IMR-90 (cell line): Measurements from ENCODE around the gene TOR2A. TPM values are rescaled to one million over a fixed set of nuclear protein-coding genes. Genes with fewer than 3 reads are reported as not detected.
A peak's percentile ranks its signal among the peaks of the same experiment; 100 is the strongest.

ENCODE experiments used
- ATAC-seq: fragments of 200-7000 bp; cut with Tn5 transposase; 2 replicates; pipeline ENCODE4 v1.9.1; 2020; ENCODE audit warnings: low read depth, mild to moderate bottlenecking, moderate library complexity
- BruUV-seq: library from RNA; stranded (reverse); fragments of 400-500 nt; replicated peaks from 2 replicates; lab custom pipeline; 2021; lab: Mats Ljungman, UMichigan
- CTCF ChIA-PET: fragments of 300-600 bp; formaldehyde crosslinking; extraction: SDS; loops from one replicate; lab custom pipeline; 2021; ENCODE audit warnings: antibody characterized with exemption; lab: Yijun Ruan, JAX
- POLR2A ChIA-PET: fragments of 300-600 bp; sonication (Branson Sonifier 250); formaldehyde crosslinking; loops from one replicate; lab custom pipeline; 2022; ENCODE audit warnings: antibody characterized with exemption; ENCODE audit not compliant: unreplicated experiment; lab: Charles Lee
- DNase-seq: peaks from one replicate; pipeline ENCODE4 v3.0.0; 2013
- H2AFZ ChIP-seq: replicated peaks from 2 replicates; pipeline ENCODE3; 2013; ENCODE audit warnings: low read length, mild to moderate bottlenecking; ENCODE audit not compliant: poor library complexity
- H2AK5ac ChIP-seq: 2 replicates; pipeline ENCODE4 v1.6.1; 2013; ENCODE audit warnings: low read depth, low read length, inconsistent platforms
- H2AK9ac ChIP-seq: replicated peaks from 2 replicates; pipeline ENCODE3; 2013; ENCODE audit warnings: mild to moderate bottlenecking, low read depth, low read length, moderate library complexity; ENCODE audit not compliant: poor library complexity
- H2BK120ac ChIP-seq: 2 replicates; pipeline ENCODE4 v1.6.1; 2013; ENCODE audit warnings: low read depth, low read length, inconsistent platforms
- H2BK15ac ChIP-seq: 3 replicates; pipeline ENCODE4 v1.6.1; 2013; ENCODE audit warnings: low read depth, low read length, inconsistent platforms
- H2BK20ac ChIP-seq: 2 replicates; pipeline ENCODE4 v1.6.1; 2013; ENCODE audit warnings: low read depth, mild to moderate bottlenecking, inconsistent platforms, low read length, moderate library complexity
- H2BK5ac ChIP-seq: 2 replicates; pipeline ENCODE4 v1.6.1; 2013; ENCODE audit warnings: mild to moderate bottlenecking, low read depth, low read length, inconsistent platforms; ENCODE audit not compliant: poor library complexity, severe bottlenecking
- H3K14ac ChIP-seq: replicated peaks from 2 replicates; pipeline ENCODE4 v1.6.1; 2013; ENCODE audit warnings: low read depth, low read length, inconsistent platforms
- H3K18ac ChIP-seq: 2 replicates; pipeline ENCODE4 v1.6.1; 2013; ENCODE audit warnings: low read depth, low read length, control low read depth
- H3K23ac ChIP-seq: 2 replicates; pipeline ENCODE4 v1.6.1; 2013; ENCODE audit warnings: low read depth, low read length, inconsistent platforms
- H3K27ac ChIP-seq: 2 replicates; pipeline ENCODE4 v1.5.1; 2013; ENCODE audit warnings: mild to moderate bottlenecking, control low read depth, low read length; ENCODE audit not compliant: insufficient read depth
- H3K27me3 ChIP-seq: 2 replicates; pipeline ENCODE4 v1.6.1; 2013; ENCODE audit warnings: low read length; ENCODE audit not compliant: control insufficient read depth, insufficient read depth
- H3K36me3 ChIP-seq: 2 replicates; pipeline ENCODE4 v1.6.1; 2013; ENCODE audit warnings: low read length, mixed read lengths; ENCODE audit not compliant: control insufficient read depth, insufficient read depth
- H3K4ac ChIP-seq: 2 replicates; pipeline ENCODE4 v1.6.1; 2013; ENCODE audit warnings: low read depth, low read length, inconsistent platforms
- H3K4me1 ChIP-seq: 2 replicates; pipeline ENCODE4 v1.6.1; 2013; ENCODE audit warnings: low read length, mixed read lengths; ENCODE audit not compliant: control insufficient read depth, insufficient read depth
- H3K4me2 ChIP-seq: 2 replicates; pipeline ENCODE4 v1.6.1; 2013; ENCODE audit warnings: low read depth, mild to moderate bottlenecking, control low read depth, low read length, moderate library complexity
- H3K4me3 ChIP-seq: 2 replicates; pipeline ENCODE4 v1.5.1; 2013; ENCODE audit warnings: low read depth, mild to moderate bottlenecking, control low read depth, low read length, moderate library complexity; ENCODE audit not compliant: insufficient read depth
- H3K56ac ChIP-seq: 2 replicates; pipeline ENCODE4 v1.6.1; 2013; ENCODE audit warnings: low read length, inconsistent platforms; ENCODE audit not compliant: insufficient read depth; ENCODE audit errors: extremely low read depth
- H3K79me1 ChIP-seq, 2 experiments: 2 replicates each; pipeline ENCODE4 v1.6.1; 2013; ENCODE audit warnings: low read length in 2 of 2, inconsistent platforms in 1 of 2, low read depth in 1 of 2
- H3K9ac ChIP-seq: 2 replicates; pipeline ENCODE4 v1.6.1; 2013; ENCODE audit warnings: low read depth, low read length, control low read depth
- H3K9me1 ChIP-seq: 2 replicates; pipeline ENCODE4 v1.6.1; 2013; ENCODE audit warnings: low read length, inconsistent platforms; ENCODE audit not compliant: insufficient read depth
- H3K9me3 ChIP-seq: 2 replicates; pipeline ENCODE4 v1.6.1; 2013; ENCODE audit warnings: low read length; ENCODE audit not compliant: control insufficient read depth, insufficient read depth
- H4K20me1 ChIP-seq: 2 replicates; pipeline ENCODE4 v1.6.1; 2013; ENCODE audit warnings: low read length, inconsistent platforms; ENCODE audit not compliant: insufficient read depth
- H4K5ac ChIP-seq: 2 replicates; pipeline ENCODE4 v1.6.1; 2013; ENCODE audit warnings: mild to moderate bottlenecking, low read depth, low read length, control low read depth
- H4K8ac ChIP-seq, 2 experiments: 2 replicates each; pipeline ENCODE4 v1.6.1; 2013; ENCODE audit warnings: low read depth in 2 of 2, low read length in 2 of 2, control low read depth in 1 of 2, inconsistent platforms in 1 of 2
- H4K91ac ChIP-seq: 2 replicates; pipeline ENCODE4 v1.6.1; 2013; ENCODE audit warnings: low read depth, low read length, inconsistent platforms; ENCODE audit not compliant: insufficient read depth
- CEBPB ChIP-seq: IDR thresholded peaks from 2 replicates; pipeline ENCODE4 v1.6.1; 2012; ENCODE audit warnings: low read depth, low read length, improper control_type of control experiment
- CHD1 ChIP-seq: IDR thresholded peaks from 2 replicates; pipeline ENCODE4 v1.6.1; 2012; ENCODE audit warnings: low read depth, low read length, improper control_type of control experiment
- MAFK ChIP-seq: IDR thresholded peaks from 2 replicates; pipeline ENCODE4 v1.6.1; 2012; ENCODE audit warnings: low read depth, low read length, improper control_type of control experiment
- MAZ ChIP-seq: IDR thresholded peaks from 2 replicates; pipeline ENCODE4 v1.6.1; 2012; ENCODE audit warnings: low read depth, mild to moderate bottlenecking, low read length, improper control_type of control experiment, moderate library complexity, borderline replicate concordance
- MXI1 ChIP-seq: IDR thresholded peaks from 2 replicates; pipeline ENCODE4 v1.6.1; 2012; ENCODE audit warnings: low read depth, mild to moderate bottlenecking, low read length, moderate library complexity, borderline replicate concordance
- POLR2A ChIP-seq: IDR thresholded peaks from 2 replicates; pipeline ENCODE4 v1.6.1; 2012; ENCODE audit warnings: mild to moderate bottlenecking, low read depth, low read length
- RAD21 ChIP-seq: IDR thresholded peaks from 2 replicates; pipeline ENCODE4 v1.6.1; 2012; ENCODE audit warnings: low read length, improper control_type of control experiment
- RFX5 ChIP-seq: IDR thresholded peaks from 2 replicates; pipeline ENCODE4 v1.8.0; 2012; ENCODE audit warnings: low read depth, mild to moderate bottlenecking, low read length, moderate library complexity
- WGBS, 2 experiments: methylation state at CpG; one replicate each; pipeline versions ENCODE4 v1.1.5 to v1.1.7; 2013; ENCODE audit warnings: missing lambda C conversion rate in 2 of 2; ENCODE audit not compliant: insufficient read length in 1 of 2; ENCODE audit errors: extremely low coverage in 2 of 2; 5-methylcytosine and 5-hydroxymethylcytosine counted together
- dilution Hi-C: fragments of 300-500 bp; cut with HindIII; formaldehyde crosslinking; loops from one replicate; pipeline ENCODE4 v1.14.3; 2018; ENCODE audit warnings: low sequenced_read_pairs; ENCODE audit not compliant: unreplicated experiment
- in situ Hi-C: fragments of 300-500 bp; cut with MboI; formaldehyde crosslinking; loops from 3 replicates; pipeline ENCODE4 v1.14.3; 2019; ENCODE audit warnings: low sequenced_read_pairs, inconsistent platforms, mixed read lengths
- intact Hi-C: fragments of 100-400 bp; cut with micrococcal nuclease; formaldehyde crosslinking; loops from 2 replicates; pipeline ENCODE4 v1.10.0; 2022
- polyA plus RNA-seq, 3 experiments: library from polyadenylated mRNA; depleted of rRNA; stranded (reverse); fragments of >200 nt; gene quantifications; 2 replicates each; pipeline ENCODE4 v1.2.3, GENCODE V29; 2012; ENCODE audit warnings: low replicate concordance in 1 of 3
- total RNA-seq: library from RNA; depleted of rRNA; stranded (reverse); fragments of >200 nt; gene quantifications from 2 replicates; pipeline ENCODE4 v1.2.3, GENCODE V29; 2012; rRNA removed
- TF ChIP-seq, protein P1 (sequence below): fragments of 150-350 bp; IDR thresholded peaks from 2 replicates; pipeline ENCODE4 v1.6.1; 2017; ENCODE audit warnings: mild to moderate bottlenecking, antibody characterized with exemption, low read length, low read depth

The TOR2A gene
- total and polyA plus RNA-seq, 2 of the 4 experiments (the other 2 are of a cell fraction): 0.90 to 12.5 TPM

DNA sequence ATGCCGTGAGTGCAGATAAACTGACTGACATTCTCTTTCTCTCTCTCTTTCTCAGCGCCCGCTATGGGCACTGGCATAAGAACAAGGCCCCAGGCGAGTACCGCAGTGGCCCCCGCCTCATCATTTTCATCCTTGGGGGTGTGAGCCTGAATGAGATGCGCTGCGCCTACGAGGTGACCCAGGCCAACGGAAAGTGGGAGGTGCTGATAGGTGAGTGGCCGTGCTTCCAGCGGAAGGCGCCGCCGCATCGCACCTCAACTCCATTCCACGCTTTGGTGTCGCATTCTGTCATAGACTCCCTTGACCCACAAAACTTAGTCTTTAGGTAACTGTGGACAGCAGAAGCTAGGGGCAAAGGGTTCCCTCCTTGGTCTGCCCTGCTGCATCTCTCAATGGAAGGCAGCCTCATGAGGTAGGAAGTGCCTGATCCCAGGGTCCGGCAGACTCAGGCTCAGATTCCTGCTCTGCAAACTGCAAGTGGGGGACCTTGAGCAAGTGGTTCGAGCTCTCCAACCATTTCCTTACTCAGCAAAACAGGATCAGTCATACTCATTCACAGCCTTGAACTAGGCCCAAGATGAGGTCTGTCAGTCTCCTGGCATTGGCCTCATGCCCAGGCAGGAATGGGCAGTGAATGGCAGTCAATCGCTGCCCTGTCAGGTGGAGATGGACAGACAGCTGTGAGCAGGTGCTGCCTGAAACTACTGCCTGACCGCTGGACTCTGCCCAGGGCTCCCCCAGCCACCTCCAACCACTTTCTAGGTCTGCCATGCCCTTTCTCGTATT, 52.5 kb downstream of the TOR2A start:
- no peak overlapping the region for H3K9ac ChIP-seq
- 91% methylated on average over 9 of the region's 23 CpGs; no CpG with 5 or more reads in 1 of the 2 experiments for WGBS, 2 experiments
- H2BK120ac ChIP-seq: no peak overlapping the region
- H4K8ac ChIP-seq: no peak overlapping the region
- H3K23ac ChIP-seq: no peak overlapping the region
- H3K79me1 ChIP-seq: no peaks in the 10 kb centered on the region
- ChIA-PET CTCF (interaction anchor here (1.1 kb wide), 1 partner anchor 52 kb away, joined by 3 read pairs; the partner anchor contains the start of gene TOR2A), POLR2A (no interaction called here)
- no peak for ATAC-seq
- no peak for TF ChIP-seq MAZ
- TF ChIP-seq, protein P1, sequence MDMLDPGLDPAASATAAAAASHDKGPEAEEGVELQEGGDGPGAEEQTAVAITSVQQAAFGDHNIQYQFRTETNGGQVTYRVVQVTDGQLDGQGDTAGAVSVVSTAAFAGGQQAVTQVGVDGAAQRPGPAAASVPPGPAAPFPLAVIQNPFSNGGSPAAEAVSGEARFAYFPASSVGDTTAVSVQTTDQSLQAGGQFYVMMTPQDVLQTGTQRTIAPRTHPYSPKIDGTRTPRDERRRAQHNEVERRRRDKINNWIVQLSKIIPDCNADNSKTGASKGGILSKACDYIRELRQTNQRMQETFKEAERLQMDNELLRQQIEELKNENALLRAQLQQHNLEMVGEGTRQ: no peak
- no peak for TF ChIP-seq CHD1
- TF ChIP-seq CEBPB: no peak
- TF ChIP-seq POLR2A: no peak
- TF ChIP-seq MXI1: no peak
- no peak for TF ChIP-seq RAD21
- TF ChIP-seq MAFK: peak; percentile 49
- TF ChIP-seq RFX5: no peak
- peaks cover 17% of the 10 kb centered on the region for H3K9me1 ChIP-seq
- H3K18ac ChIP-seq: no peak overlapping the region
- dilution Hi-C loops (no loop called here), in situ Hi-C loops (no loop called here), intact Hi-C loops (no loop called here)
- no peaks in the 10 kb centered on the region for H3K9me3 ChIP-seq
- no peak overlapping the region for H2AK5ac ChIP-seq
- no peak overlapping the region for H4K91ac ChIP-seq
- no peak overlapping the region for H3K4ac ChIP-seq
- no peak overlapping the region for H3K14ac ChIP-seq
- H2AFZ ChIP-seq: no peak overlapping the region
- H4K20me1 ChIP-seq: no peaks in the 10 kb centered on the region
- no peak overlapping the region for H3K27ac ChIP-seq
- no peaks in the 10 kb centered on the region for H3K27me3 ChIP-seq
- no peak for DNase-seq
- H3K4me2 ChIP-seq: no peak overlapping the region
- no peak overlapping the region for H2BK5ac ChIP-seq
- H2BK15ac ChIP-seq: no peak overlapping the region
- H2BK20ac ChIP-seq: no peak overlapping the region
- no TSS peak for BruUV-seq
- H3K4me1 ChIP-seq: peaks cover 11% of the 10 kb centered on the region
- H4K5ac ChIP-seq: no peak overlapping the region
- H2AK9ac ChIP-seq: no peak overlapping the region
- H3K36me3 ChIP-seq: peaks cover 59% of the 10 kb centered on the region
- H3K4me3 ChIP-seq: no peak overlapping the region
- H3K56ac ChIP-seq: no peak overlapping the region

Other genes with a start within 250 kb of the TOR2A start
- 15.8 and 18.9 TPM in 2 replicates for gene STXBP1, start 123.0 kb downstream of the TOR2A start, total RNA-seq
- gene STXBP1, start 123.0 kb downstream of the TOR2A start, polyA plus RNA-seq (2012; rRNA removed): 21.7 and 22.6 TPM in 2 replicates
- gene CFAP157, start 28.3 kb downstream of the TOR2A start, total RNA-seq: not detected in 2 replicates
- 0.04 TPM in 1 of 2 replicates, not detected in the other for gene CFAP157, start 28.3 kb downstream of the TOR2A start, polyA plus RNA-seq (2012; rRNA removed)
- 5.4 and 8.3 TPM in 2 replicates for gene PTRH1, start 19.6 kb downstream of the TOR2A start, total RNA-seq
- gene PTRH1, start 19.6 kb downstream of the TOR2A start, polyA plus RNA-seq (2012; rRNA removed): 14.8 and 16.3 TPM in 2 replicates
- not detected in 2 replicates for gene TTC16, start 19.2 kb downstream of the TOR2A start, total RNA-seq
- 0.02 and 0.03 TPM in 2 replicates for gene TTC16, start 19.2 kb downstream of the TOR2A start, polyA plus RNA-seq (2012; rRNA removed)
- under 0.01 and 0.28 TPM in 2 replicates for gene SH2D3C, start 43.4 kb upstream of the TOR2A start, total RNA-seq
- gene SH2D3C, start 43.4 kb upstream of the TOR2A start, polyA plus RNA-seq (2012; rRNA removed): 0.22 and 0.24 TPM in 2 replicates
- 28.9 and 30.3 TPM in 2 replicates for gene CDK9, start 50.7 kb upstream of the TOR2A start, total RNA-seq
- gene CDK9, start 50.7 kb upstream of the TOR2A start, polyA plus RNA-seq (2012; rRNA removed): 49.9 and 52.1 TPM in 2 replicates
- 43.9 and 45.5 TPM in 2 replicates for gene FPGS, start 67.6 kb upstream of the TOR2A start, total RNA-seq
- 71.5 and 75.7 TPM in 2 replicates for gene FPGS, start 67.6 kb upstream of the TOR2A start, polyA plus RNA-seq (2012; rRNA removed)
- gene ENG, start 119.4 kb upstream of the TOR2A start, total RNA-seq: 3.6 and 4.2 TPM in 2 replicates
- gene ENG, start 119.4 kb upstream of the TOR2A start, polyA plus RNA-seq (2012; rRNA removed): 73.9 and 83.3 TPM in 2 replicates
- 44.8 and 51.4 TPM in 2 replicates for gene AK1, start 142.4 kb upstream of the TOR2A start, total RNA-seq
- gene AK1, start 142.4 kb upstream of the TOR2A start, polyA plus RNA-seq (2012; rRNA removed): 119 and 126 TPM in 2 replicates
- 35.3 and 35.7 TPM in 2 replicates for gene ST6GALNAC6, start 164.3 kb upstream of the TOR2A start, total RNA-seq
- 47.6 and 48.6 TPM in 2 replicates for gene ST6GALNAC6, start 164.3 kb upstream of the TOR2A start, polyA plus RNA-seq (2012; rRNA removed)
- gene ST6GALNAC4, start 181.7 kb upstream of the TOR2A start, total RNA-seq: 11.9 and 12.5 TPM in 2 replicates
- gene ST6GALNAC4, start 181.7 kb upstream of the TOR2A start, polyA plus RNA-seq (2012; rRNA removed): 32.9 and 42.2 TPM in 2 replicates
- 0.28 and 0.36 TPM in 2 replicates for gene PIP5KL1, start 195.5 kb upstream of the TOR2A start, total RNA-seq
- gene PIP5KL1, start 195.5 kb upstream of the TOR2A start, polyA plus RNA-seq (2012; rRNA removed): 2.7 and 3.6 TPM in 2 replicates
- gene DPM2, start 202.6 kb upstream of the TOR2A start, total RNA-seq: 10.8 TPM in 2 replicates
- gene DPM2, start 202.6 kb upstream of the TOR2A start, polyA plus RNA-seq (2012; rRNA removed): 60.6 and 60.9 TPM in 2 replicates
- gene EEIG1, start 245.7 kb upstream of the TOR2A start, total RNA-seq: 1.1 TPM in 2 replicates
- 17.5 and 23.2 TPM in 2 replicates for gene EEIG1, start 245.7 kb upstream of the TOR2A start, polyA plus RNA-seq (2012; rRNA removed)